Measurements from ENCODE around the gene ZNF527. TPM values are rescaled to one million over a fixed set of nuclear protein-coding genes. Genes with fewer than 3 reads are reported as not detected.
A peak's percentile ranks its signal among the peaks of the same experiment; 100 is the strongest.

The ZNF527 gene
- total RNA-seq, 3 donors from 2014 or later: 6.7 to 14.2 (median 9.5) TPM

GRCh38 chr19:37334179-37335071, 36.5 kb upstream of the ZNF527 start:
- Histone ChIP-seq H3K27ac (peak overlapping the region; percentile 94 to 95), H3K4me1 (no peaks in the 10 kb centered on the region), H3K27me3 (no peaks in the 10 kb centered on the region), H3K4me3 (peak overlapping the region; percentile 83 to 93 (median 84)), H3K9me3 (no peaks in the 10 kb centered on the region), H3K36me3 (no peaks in the 10 kb centered on the region)
- DNase-seq (ENCODE audit: low spot score in 2 of 2): peak; percentile 86 to 89
- intact Hi-C loops (cut with DNase I; ENCODE audit: low total_unique reads): loop anchor here (5.0 kb wide), 1 partner anchor 1117 kb away; the partner anchor contains the start of gene ZNF146
- peak; percentile 75 to 97 (median 76) for TF ChIP-seq POLR2AphosphoS5 (IDR thresholded peaks at IDR 0.05)
- peak; percentile 50 for TF ChIP-seq POLR2A (IDR thresholded peaks at IDR 0.05)
- no peak for TF ChIP-seq CTCF (IDR thresholded peaks at IDR 0.05)

GRCh38 chr19:37342753-37343152, 28.1 kb upstream of the ZNF527 start:
- TF ChIP-seq CTCF (IDR thresholded peaks at IDR 0.05): no peak
- TF ChIP-seq POLR2A (IDR thresholded peaks at IDR 0.05): no peak
- TF ChIP-seq POLR2AphosphoS5 (IDR thresholded peaks at IDR 0.05): no peak
- H3K36me3 ChIP-seq: no peaks in the 10 kb centered on the region
- intact Hi-C loops (cut with DNase I; ENCODE audit: low total_unique reads): no loop called here
- no peak for DNase-seq (ENCODE audit: low spot score in 2 of 2)
- H3K4me1 ChIP-seq: no peaks in the 10 kb centered on the region
- H3K27me3 ChIP-seq: no peaks in the 10 kb centered on the region
- no peak overlapping the region for H3K4me3 ChIP-seq
- no peak overlapping the region for H3K27ac ChIP-seq
- H3K9me3 ChIP-seq: peaks cover 0 to 11% of the 10 kb centered on the region in 2 donors

- Histone ChIP-seq H3K36me3 (no peaks in the 10 kb centered on the region), H3K27me3 (no peaks in the 10 kb centered on the region), H3K4me3 (no peak overlapping the region), H3K9me3 (peaks cover 0 to 10% of the 10 kb centered on the region in 2 donors), H3K4me1 (no peaks in the 10 kb centered on the region), H3K27ac (no peak overlapping the region)
- no peak for DNase-seq (ENCODE audit: low spot score in 2 of 2)
- TF ChIP-seq CTCF (IDR thresholded peaks at IDR 0.05) (no peak), POLR2AphosphoS5 (IDR thresholded peaks at IDR 0.05) (no peak), POLR2A (IDR thresholded peaks at IDR 0.05) (no peak)
- intact Hi-C loops (cut with DNase I; ENCODE audit: low total_unique reads): no loop called here
These were observed 24.8 kb upstream of the ZNF527 start for GRCh38 chr19:37346091-37346490.

- TF ChIP-seq CTCF (IDR thresholded peaks at IDR 0.05) (no peak), POLR2A (IDR thresholded peaks at IDR 0.05) (no peak), POLR2AphosphoS5 (IDR thresholded peaks at IDR 0.05) (no peak)
- Histone ChIP-seq H3K4me1 (no peaks in the 10 kb centered on the region), H3K9me3 (no peaks in the 10 kb centered on the region), H3K36me3 (no peaks in the 10 kb centered on the region), H3K27me3 (no peaks in the 10 kb centered on the region), H3K27ac (no peak overlapping the region), H3K4me3 (no peak overlapping the region)
- DNase-seq (ENCODE audit: low spot score in 2 of 2): no peak
- intact Hi-C loops (cut with DNase I; ENCODE audit: low total_unique reads): no loop called here
These were observed 22.8 kb upstream of the ZNF527 start for GRCh38 chr19:37348060-37348459.

GRCh38 chr19:37353968-37354367, 16.9 kb upstream of the ZNF527 start:
- intact Hi-C loops (cut with DNase I; ENCODE audit: low total_unique reads): no loop called here
- no peaks in the 10 kb centered on the region for H3K36me3 ChIP-seq
- H3K27me3 ChIP-seq: no peaks in the 10 kb centered on the region
- DNase-seq (ENCODE audit: low spot score in 2 of 2): no peak
- H3K9me3 ChIP-seq: peaks cover 5 to 15% of the 10 kb centered on the region in 2 donors
- no peak overlapping the region for H3K27ac ChIP-seq
- H3K4me1 ChIP-seq: no peaks in the 10 kb centered on the region
- TF ChIP-seq CTCF (IDR thresholded peaks at IDR 0.05): no peak
- TF ChIP-seq POLR2AphosphoS5 (IDR thresholded peaks at IDR 0.05): no peak
- TF ChIP-seq POLR2A (IDR thresholded peaks at IDR 0.05): no peak
- no peak overlapping the region for H3K4me3 ChIP-seq
